Stimulated activated naive B cell treated with anti-CD40 and anti-IgM and Interleukin-4, amounts not matched to agents 10 μg/mL and 1 μg/mL and 100 μg/mL, for 72 hours (primary cell): Measurements from ENCODE around the gene EGFR.

Source experiments
- ATAC-seq, 2 donors: fragments of 150-1000 bp; cut with Tn5 transposase; replicated peaks; 2 replicates each; pipeline ENCODE4 v1.10.0; 2021; ENCODE audit warnings: moderate library complexity in 1 of 2
- DNase-seq: peaks from one replicate; pipeline ENCODE4 v3.0.0; 2021
- H3K27ac Mint-ChIP-seq: one replicate; pipeline ENCODE4 v1.8.0; 2022; ENCODE audit warnings: mild to moderate bottlenecking, mixed read lengths
- H3K27me3 Mint-ChIP-seq, 2 donors: one replicate each; pipeline ENCODE4 v1.8.0; 2022; ENCODE audit warnings: mixed read lengths in 2 of 2
- H3K36me3 Mint-ChIP-seq, 2 donors: one replicate each; pipeline ENCODE4 v1.8.0; 2022; ENCODE audit warnings: mixed read lengths in 2 of 2, mild to moderate bottlenecking in 1 of 2
- H3K4me1 Mint-ChIP-seq, 2 donors: one replicate each; pipeline ENCODE4 v1.8.0; 2022; ENCODE audit warnings: mixed read lengths in 2 of 2, mild to moderate bottlenecking in 1 of 2
- H3K4me3 Mint-ChIP-seq, 2 donors: one replicate each; pipeline ENCODE4 v1.8.0; 2022; ENCODE audit warnings: mild to moderate bottlenecking in 2 of 2, mixed read lengths in 2 of 2, moderate library complexity in 1 of 2
- H3K9me3 Mint-ChIP-seq, 2 donors: one replicate each; pipeline ENCODE4 v1.8.0; 2022; ENCODE audit warnings: mixed read lengths in 2 of 2, mild to moderate bottlenecking in 1 of 2

Gene EGFR

DNA sequence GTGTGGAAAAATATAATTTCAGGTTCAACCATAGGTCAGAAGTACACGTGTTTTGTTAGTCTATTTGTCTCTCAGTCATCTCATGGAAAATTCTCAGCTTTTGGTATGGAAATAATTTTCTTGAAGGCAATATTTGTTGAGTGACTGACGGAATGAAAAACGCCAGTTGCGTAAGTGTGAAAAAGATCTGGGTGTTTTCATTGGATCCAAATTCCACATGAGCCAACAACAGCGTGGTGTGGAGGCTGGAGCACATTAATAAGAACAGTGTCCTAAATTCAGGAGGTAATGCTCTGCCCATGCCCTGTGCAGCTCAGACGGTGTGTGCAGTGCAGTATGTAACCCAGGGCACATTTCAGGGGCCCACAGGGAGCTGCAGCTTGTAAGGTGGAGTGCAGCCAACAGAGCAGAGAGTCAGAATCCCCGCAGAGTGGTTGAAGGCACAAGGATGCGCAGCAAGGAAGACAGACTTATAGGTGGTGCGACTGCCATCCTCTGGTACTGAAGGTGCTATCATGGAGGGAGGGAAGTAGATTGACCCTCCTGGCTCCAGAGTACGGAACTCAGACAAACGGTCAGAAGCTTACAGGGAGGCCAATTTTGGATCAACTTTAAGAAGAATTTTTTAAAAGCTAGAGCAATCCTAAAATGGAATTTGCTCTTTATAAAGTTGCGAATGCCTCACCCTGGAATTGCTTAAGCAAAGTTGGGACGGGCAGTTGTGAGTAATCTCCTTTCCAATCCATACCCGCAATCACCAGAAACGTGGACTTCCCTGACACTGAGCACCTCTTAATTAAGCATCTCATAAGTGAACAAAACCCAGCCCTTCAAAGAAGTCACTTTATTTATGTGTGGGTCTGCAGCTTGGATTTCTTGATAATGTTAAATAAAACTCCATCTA is 38.0 kb downstream of the EGFR start:
- Mint-ChIP-seq H3K4me3 (no peak overlapping the region), H3K4me1 (no peaks in the 10 kb centered on the region), H3K27ac (no peak overlapping the region), H3K9me3 (peaks cover 0 to 5% of the 10 kb centered on the region in 2 donors), H3K27me3 (peaks cover 15 to 19% of the 10 kb centered on the region in 2 donors), H3K36me3 (no peaks in the 10 kb centered on the region)
- ATAC-seq (no peak), DNase-seq (no peak)

DNA sequence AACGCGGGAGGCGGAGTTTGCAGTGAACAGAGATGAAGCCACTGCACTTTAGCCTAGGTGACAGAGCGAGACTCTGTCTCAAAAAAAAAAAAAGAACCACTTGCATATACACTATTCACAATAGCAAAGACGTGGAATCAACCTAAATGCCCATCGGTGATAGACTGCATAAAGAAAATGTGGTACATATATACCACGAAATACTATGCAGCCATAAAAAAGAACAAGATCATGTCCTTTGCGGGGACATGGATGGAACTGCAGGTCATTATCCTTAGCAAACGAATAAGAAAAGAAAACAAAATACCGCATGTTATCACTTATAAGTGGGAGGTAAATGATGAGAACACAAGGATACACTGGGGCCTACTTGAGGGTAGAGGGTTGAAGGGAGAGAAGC is 39.5 kb downstream of the EGFR start:
- Mint-ChIP-seq H3K36me3 (no peaks in the 10 kb centered on the region), H3K27me3 (peaks cover 20% of the 10 kb centered on the region in 2 donors), H3K4me3 (no peak overlapping the region), H3K4me1 (no peaks in the 10 kb centered on the region), H3K9me3 (peaks cover 0 to 5% of the 10 kb centered on the region in 2 donors), H3K27ac (no peak overlapping the region)
- DNase-seq, result no peak
- ATAC-seq, result no peak

DNA sequence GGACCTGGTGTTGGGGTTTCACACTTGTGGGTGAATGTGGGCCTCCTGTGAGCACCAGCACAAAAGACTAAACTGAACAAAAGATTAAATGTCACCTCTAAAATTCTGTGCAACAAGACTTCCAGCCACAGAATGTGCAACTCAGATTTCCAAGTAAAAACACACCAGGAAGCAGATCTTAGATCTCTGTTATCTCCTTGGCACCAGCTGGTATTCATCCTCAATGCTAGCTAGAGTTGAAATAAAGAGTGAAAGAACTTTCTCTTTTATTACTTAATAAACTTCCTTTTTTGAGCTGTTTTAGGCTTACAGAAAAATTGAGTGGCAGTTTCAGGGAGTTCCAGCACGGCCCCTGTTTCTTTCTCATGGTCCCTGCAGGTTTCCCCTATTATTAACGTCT is 40.2 kb downstream of the EGFR start:
- H3K36me3 Mint-ChIP-seq, result no peaks in the 10 kb centered on the region
- ATAC-seq (no peak), DNase-seq (no peak)
- peaks cover 24% of the 10 kb centered on the region in 2 donors for H3K27me3 Mint-ChIP-seq
- no peak overlapping the region for H3K4me3 Mint-ChIP-seq
- peaks cover 0 to 5% of the 10 kb centered on the region in 2 donors for H3K9me3 Mint-ChIP-seq
- no peaks in the 10 kb centered on the region for H3K4me1 Mint-ChIP-seq
- no peak overlapping the region for H3K27ac Mint-ChIP-seq

DNA sequence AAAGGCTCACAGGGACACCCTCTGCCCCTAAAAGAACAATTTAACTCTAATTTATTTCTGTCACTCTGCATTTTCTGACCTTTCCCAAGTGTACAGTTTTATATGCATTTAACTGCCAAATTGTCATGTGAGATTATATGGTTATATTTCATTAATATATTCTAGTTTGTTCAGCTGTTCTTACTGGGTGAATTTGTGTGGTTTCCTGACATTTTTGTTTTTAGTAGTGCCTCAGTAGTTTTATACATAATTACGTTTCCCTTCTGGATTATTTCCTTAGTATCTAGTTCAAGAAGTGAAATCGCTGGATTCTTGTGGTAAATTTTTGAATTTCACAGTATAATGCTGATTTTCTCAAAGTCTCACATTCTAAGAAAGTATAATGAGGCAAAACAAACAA is 41.3 kb downstream of the EGFR start:
- ATAC-seq, result no peak
- no peak for DNase-seq
- H3K4me1 Mint-ChIP-seq, result no peaks in the 10 kb centered on the region
- peaks cover 19 to 25% of the 10 kb centered on the region in 2 donors for H3K27me3 Mint-ChIP-seq
- H3K4me3 Mint-ChIP-seq, result no peak overlapping the region
- no peaks in the 10 kb centered on the region for H3K36me3 Mint-ChIP-seq
- H3K9me3 Mint-ChIP-seq, result peaks cover 0 to 2% of the 10 kb centered on the region in 2 donors
- H3K27ac Mint-ChIP-seq, result no peak overlapping the region

DNA sequence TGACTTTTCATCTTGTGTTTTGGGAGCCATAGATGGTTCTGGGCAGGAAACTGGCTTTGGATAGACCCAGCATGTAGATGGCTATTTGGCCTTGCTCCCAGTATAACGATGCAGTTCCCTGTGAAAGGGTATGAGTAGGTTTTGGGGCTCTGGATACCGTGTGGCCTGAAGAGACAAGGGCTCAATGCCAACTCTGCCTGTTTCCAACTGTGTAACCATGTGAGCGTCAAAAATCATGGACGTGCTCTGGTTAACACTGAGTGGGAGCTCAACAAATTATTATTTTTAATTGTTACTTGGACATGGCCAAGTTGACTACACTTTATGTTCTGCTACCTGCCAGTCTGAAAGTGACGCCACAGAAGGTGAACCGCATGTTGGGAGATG is 41.8 kb downstream of the EGFR start:
- Mint-ChIP-seq H3K36me3 (no peaks in the 10 kb centered on the region), H3K27me3 (peaks cover 17 to 25% of the 10 kb centered on the region in 2 donors), H3K9me3 (peaks cover 0 to 2% of the 10 kb centered on the region in 2 donors), H3K4me3 (no peak overlapping the region), H3K27ac (no peak overlapping the region), H3K4me1 (no peaks in the 10 kb centered on the region)
- no peak for ATAC-seq
- DNase-seq, result no peak

DNA sequence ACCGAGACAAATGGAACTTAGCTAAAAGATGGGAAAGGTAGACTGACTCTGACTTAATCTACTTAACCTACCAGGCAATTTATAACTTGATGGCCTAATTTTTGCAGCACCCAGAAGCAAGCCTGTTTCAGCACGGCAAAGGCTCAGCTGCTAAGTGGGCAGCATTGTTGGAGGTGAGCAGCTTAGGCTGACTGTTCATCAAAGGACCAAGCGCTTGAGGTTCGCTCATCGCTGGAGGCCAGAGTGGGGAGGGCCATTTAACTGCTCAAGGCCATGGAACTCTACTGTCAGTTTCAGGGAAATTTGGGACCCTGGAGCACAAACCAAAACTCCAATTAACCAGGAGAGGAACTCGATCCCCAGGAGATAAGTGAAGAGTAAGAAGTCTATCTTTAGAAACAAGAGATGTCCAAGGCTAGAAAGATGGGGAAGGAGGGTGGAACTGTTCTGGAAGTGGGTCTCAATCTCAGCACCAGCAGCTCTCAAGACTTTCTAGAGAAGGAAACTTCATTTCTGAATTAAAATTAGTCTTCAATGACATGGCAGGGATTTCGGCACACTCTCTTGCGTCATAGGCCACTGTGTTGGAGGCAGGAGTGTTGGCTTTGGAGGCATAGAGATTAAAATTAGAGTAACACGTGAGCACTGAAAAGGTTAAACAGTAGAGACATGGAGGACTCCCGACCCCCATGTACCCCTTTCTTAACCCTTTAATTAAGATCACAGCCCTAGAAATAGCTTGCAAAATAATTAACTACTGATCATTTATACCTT is 43.1 kb downstream of the EGFR start:
- ATAC-seq (no peak), DNase-seq (no peak)
- peaks cover 12 to 29% of the 10 kb centered on the region in 2 donors for H3K27me3 Mint-ChIP-seq
- no peaks in the 10 kb centered on the region for H3K36me3 Mint-ChIP-seq
- peaks cover 0 to 1% of the 10 kb centered on the region in 2 donors for H3K4me1 Mint-ChIP-seq
- H3K4me3 Mint-ChIP-seq, result no peak overlapping the region
- H3K27ac Mint-ChIP-seq, result no peak overlapping the region
- H3K9me3 Mint-ChIP-seq, result peaks cover 0 to under 1% of the 10 kb centered on the region in 2 donors

DNA sequence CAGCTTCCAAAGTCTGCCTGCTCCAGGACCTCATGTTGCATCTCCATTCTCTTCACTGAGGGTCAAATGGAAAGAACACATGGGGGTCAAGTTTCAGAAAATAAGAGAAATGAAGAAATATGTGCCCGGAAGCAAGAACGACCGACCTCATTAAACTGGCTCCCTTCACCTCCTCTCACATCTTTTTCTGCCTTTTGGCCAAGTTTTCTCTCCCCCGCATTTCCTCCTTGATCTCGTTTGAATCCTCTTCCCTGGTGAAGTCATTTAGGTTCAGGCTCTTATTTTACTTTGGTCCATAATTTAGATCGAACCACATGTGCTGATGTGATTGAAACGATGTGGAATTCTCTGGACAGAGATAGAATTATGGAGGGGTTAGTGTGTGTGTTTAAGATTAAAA is 44.2 kb downstream of the EGFR start:
- Mint-ChIP-seq H3K4me3 (no peak overlapping the region), H3K36me3 (no peaks in the 10 kb centered on the region), H3K4me1 (peaks cover 0 to 1% of the 10 kb centered on the region in 2 donors), H3K27ac (no peak overlapping the region), H3K27me3 (peaks cover 13 to 31% of the 10 kb centered on the region in 2 donors), H3K9me3 (peaks cover 0 to 1% of the 10 kb centered on the region in 2 donors)
- ATAC-seq, result no peak
- DNase-seq, result no peak

DNA sequence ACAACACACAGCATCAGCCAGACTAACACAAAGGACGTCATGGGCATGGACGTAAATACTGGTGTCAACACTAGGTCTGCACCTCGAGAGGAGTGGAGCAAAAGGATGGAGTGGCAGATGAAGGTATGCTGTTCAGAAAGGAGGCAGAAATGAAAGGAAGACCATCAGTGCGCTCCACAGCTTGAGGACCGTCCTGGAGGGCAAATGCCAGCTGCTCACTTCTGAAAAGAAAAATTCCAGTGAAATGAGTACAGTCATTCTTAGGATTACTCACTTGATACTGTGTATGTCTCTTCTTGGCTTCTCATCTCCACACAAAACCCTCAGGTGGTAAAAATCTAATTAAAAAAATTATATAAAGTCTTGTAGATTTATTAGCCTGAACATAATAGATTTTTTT is 44.8 kb downstream of the EGFR start:
- no peak overlapping the region for H3K27ac Mint-ChIP-seq
- peaks cover 0 to 1% of the 10 kb centered on the region in 2 donors for H3K9me3 Mint-ChIP-seq
- H3K4me1 Mint-ChIP-seq, result peaks cover 0 to 1% of the 10 kb centered on the region in 2 donors
- H3K4me3 Mint-ChIP-seq, result no peak overlapping the region
- ATAC-seq (no peak), DNase-seq (no peak)
- no peaks in the 10 kb centered on the region for H3K36me3 Mint-ChIP-seq
- H3K27me3 Mint-ChIP-seq, result peaks cover 13 to 37% of the 10 kb centered on the region in 2 donors

DNA sequence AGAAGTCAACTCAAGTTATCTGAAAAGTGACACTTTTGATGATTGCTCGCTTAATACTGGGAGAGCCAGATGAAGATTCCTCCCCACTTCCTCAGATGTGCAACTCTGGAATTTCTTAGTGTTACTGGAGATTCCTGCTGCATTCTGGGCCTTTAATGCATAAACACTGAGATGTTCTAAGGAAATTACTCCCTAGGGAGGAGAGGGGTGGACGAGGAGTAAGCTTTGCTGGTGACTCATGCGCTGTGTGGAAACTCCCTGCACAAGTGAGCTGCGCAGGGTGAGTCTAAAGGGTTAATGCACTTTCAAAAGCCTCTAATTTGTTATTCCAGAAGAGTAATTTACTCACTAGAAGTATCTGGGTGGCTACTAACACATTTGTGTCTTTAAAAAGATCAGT is 46.3 kb downstream of the EGFR start:
- Mint-ChIP-seq H3K27ac (no peak overlapping the region), H3K4me1 (peaks cover 0 to 1% of the 10 kb centered on the region in 2 donors), H3K9me3 (peaks cover 0 to 1% of the 10 kb centered on the region in 2 donors), H3K36me3 (no peaks in the 10 kb centered on the region), H3K4me3 (no peak overlapping the region), H3K27me3 (peaks cover 22 to 45% of the 10 kb centered on the region in 2 donors)
- DNase-seq (no peak), ATAC-seq (peak in 1 of 2 donors; percentile 62)

DNA sequence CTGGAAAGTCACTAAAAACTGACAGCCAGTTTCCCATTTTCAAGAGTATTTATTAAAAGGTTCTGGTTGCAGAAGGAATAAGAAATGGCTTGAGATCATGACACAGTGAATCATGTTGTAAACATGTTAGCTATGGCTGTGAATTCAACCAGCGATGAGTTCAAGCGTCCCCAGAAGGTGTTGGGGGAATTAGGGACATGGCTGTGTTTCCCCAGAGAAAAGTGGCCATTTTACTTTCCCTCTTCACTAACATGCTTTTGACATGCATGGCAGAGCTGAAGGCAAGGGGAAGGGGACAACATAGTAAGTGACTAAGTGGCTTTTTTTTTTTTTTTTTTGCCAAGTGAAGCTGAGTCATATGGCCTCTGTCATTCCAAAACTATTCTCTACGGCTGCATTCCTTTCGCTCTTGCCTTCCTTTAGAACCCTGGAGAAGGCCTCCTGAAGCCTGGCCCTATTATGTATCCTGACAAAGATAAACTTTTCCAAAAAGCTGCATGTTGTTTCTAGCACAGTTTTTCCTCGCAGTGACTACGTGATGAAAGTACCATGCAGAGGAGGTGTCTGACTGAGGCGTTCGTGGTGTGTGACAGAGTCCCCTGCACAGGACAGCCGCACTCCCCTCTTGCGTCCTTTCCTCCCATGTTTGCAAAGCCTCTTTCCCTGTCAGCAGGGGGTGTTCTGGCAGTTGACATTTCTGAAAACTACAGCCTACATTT is 46.9 kb downstream of the EGFR start:
- Mint-ChIP-seq H3K9me3 (peaks cover 0 to 1% of the 10 kb centered on the region in 2 donors), H3K27me3 (peaks cover 27 to 42% of the 10 kb centered on the region in 2 donors), H3K27ac (no peak overlapping the region), H3K36me3 (no peaks in the 10 kb centered on the region), H3K4me1 (peaks cover 0 to 1% of the 10 kb centered on the region in 2 donors), H3K4me3 (no peak overlapping the region)
- ATAC-seq (peak in 1 of 2 donors; percentile 53), DNase-seq (no peak)

DNA sequence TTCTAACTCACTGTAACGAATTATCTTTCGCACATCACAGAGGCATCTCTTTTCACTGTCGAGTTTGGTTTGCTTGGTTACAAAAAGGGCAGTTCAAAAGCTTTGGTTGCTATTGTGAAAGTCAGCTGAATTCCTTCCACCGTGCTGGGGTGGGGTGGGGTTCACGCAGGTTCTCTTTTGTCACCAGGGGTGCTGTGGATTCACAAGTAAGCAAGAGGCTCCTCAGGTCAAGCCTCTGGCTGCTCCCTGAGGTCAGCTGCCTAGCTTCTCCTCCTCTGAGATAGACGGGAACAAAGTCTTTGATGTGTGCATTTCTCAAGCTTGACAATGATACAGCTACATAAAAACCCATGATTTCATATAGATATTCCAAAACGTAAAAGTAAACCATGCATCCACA is 47.7 kb downstream of the EGFR start:
- peaks cover 0 to 1% of the 10 kb centered on the region in 2 donors for H3K4me1 Mint-ChIP-seq
- peaks cover 0 to 1% of the 10 kb centered on the region in 2 donors for H3K9me3 Mint-ChIP-seq
- H3K36me3 Mint-ChIP-seq, result no peaks in the 10 kb centered on the region
- H3K4me3 Mint-ChIP-seq, result no peak overlapping the region
- H3K27me3 Mint-ChIP-seq, result peaks cover 32 to 43% of the 10 kb centered on the region in 2 donors
- no peak for DNase-seq
- no peak overlapping the region for H3K27ac Mint-ChIP-seq
- ATAC-seq, result no peak

DNA sequence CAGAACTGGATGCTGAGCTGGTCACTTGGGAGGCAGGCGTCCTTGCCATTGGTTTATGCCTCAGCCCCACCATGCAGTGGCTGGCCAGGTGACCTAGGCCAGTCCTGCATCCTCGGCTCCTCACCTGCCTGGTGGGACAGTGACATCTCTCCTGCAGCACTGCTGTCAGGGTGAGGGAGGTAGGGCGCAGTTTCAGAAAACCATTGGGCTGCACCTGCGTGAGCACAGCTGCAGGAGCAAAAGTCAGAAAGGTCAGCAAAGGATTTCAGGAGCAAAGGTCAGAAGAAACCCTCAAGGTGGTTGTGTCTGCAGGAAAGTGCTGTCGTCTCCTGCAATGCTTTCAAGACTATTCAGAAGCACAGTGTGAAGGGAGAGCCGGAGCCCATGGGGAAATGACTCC is 48.1 kb downstream of the EGFR start:
- no peak overlapping the region for H3K4me3 Mint-ChIP-seq
- H3K9me3 Mint-ChIP-seq, result peaks cover 0 to 1% of the 10 kb centered on the region in 2 donors
- no peak for ATAC-seq
- no peak overlapping the region for H3K27ac Mint-ChIP-seq
- DNase-seq, result no peak
- peaks cover 0 to 1% of the 10 kb centered on the region in 2 donors for H3K4me1 Mint-ChIP-seq
- H3K27me3 Mint-ChIP-seq, result peaks cover 35 to 40% of the 10 kb centered on the region in 2 donors
- no peaks in the 10 kb centered on the region for H3K36me3 Mint-ChIP-seq

DNA sequence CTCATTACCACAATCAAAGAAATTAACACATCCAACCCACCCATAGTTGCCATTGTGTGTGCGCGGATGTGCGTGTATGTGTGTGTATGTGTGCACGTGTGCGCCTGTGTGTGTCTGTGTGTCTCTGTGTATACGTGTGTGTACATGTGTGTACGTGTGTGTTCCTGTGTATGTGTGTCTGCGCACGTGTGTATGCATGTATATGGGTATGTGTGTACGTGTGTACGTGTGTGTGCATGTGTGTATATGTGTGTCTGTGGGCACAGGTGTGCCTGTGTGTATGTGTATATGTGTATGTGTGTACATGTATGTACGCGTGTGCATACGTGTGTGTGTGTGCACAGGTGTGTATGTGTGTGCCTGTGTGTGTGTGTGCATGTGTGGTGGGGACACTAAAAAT is 48.9 kb downstream of the EGFR start:
- no peak overlapping the region for H3K27ac Mint-ChIP-seq
- peaks cover under 1 to 1% of the 10 kb centered on the region in 2 donors for H3K4me1 Mint-ChIP-seq
- peaks cover 0 to 1% of the 10 kb centered on the region in 2 donors for H3K9me3 Mint-ChIP-seq
- no peaks in the 10 kb centered on the region for H3K36me3 Mint-ChIP-seq
- H3K4me3 Mint-ChIP-seq, result no peak overlapping the region
- ATAC-seq (no peak), DNase-seq (no peak)
- peaks cover 35 to 40% of the 10 kb centered on the region in 2 donors for H3K27me3 Mint-ChIP-seq

DNA sequence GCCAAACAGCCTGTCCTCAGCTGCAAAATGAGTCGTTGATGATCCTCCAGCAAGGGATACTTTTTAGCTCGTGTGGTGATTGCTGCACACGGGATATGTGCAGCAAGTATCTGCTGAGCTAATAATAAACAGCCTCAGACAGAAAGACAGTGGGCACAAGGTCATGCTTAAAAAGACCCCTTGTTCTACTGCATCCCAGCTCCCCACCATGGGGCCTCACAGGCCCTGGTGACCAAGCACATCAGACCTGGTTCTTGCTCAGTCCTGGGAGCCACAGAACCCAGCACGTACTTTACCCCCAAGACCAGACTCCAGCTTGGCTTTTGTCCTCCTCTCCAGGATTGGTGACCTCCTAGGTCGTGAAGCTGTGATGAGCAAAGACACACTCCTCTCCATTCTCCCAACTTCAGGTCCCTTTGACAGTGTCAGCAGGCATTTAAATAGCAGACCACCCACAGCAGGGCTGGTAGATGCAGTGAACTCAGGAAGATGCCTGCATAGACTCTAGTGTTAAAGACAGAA is 50.5 kb downstream of the EGFR start:
- ATAC-seq, result no peak

More for the DNA sequence above, 50.5 kb downstream of the EGFR start:
- peaks cover 26 to 34% of the 10 kb centered on the region in 2 donors for H3K27me3 Mint-ChIP-seq
- no peak overlapping the region for H3K27ac Mint-ChIP-seq
- peaks cover 11 to 15% of the 10 kb centered on the region in 2 donors for H3K4me1 Mint-ChIP-seq
- H3K36me3 Mint-ChIP-seq, result no peaks in the 10 kb centered on the region
- H3K4me3 Mint-ChIP-seq, result no peak overlapping the region
- H3K9me3 Mint-ChIP-seq, result peaks cover 0 to 5% of the 10 kb centered on the region in 2 donors
- no peak for DNase-seq
